Activated CD8-positive, alpha-beta memory T cell treated with anti-CD3 and anti-CD28 coated beads for 4 hours (primary cell): ENCODE measurements around the gene SRSF12.
A peak's percentile ranks its signal among the peaks of the same experiment; 100 is the strongest.
"Not testable (repeated sequence)": the region's sequence is repeated elsewhere in the genome, so short reads cannot be mapped to it uniquely, and the experiment has no call there.

Experiments
- DNase-seq, 2 donors: peaks; one replicate each; pipeline ENCODE4 v3.0.0-alpha.2; 2020; ENCODE audit warnings: low read depth in 2 of 2

The SRSF12 gene

DNA sequence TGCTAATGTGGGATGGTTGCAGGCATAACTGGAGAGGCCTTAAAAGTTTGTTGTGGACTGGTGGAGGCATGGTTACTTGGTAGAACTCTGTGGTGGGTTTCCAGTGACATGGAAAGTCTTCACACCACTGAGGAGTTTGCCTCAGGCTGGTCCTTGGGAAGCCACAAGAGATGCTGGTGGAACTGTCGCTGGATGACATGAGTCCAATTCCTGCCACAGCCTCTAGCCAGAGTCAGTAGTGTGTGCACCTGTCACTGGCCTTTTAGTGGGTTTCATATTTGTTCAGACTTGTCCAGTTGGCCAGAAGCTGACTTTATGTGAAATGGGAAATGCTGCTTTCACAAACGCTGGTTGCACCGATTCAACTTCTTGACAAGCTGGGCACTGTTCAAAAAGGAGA is 13.7 kb upstream of the SRSF12 start:
- DNase-seq: no peak

- not testable (repeated sequence) for DNase-seq
Observed at GRCh38 chr6:89128256-89128671, 10.4 kb upstream of the SRSF12 start.

GRCh38 chr6:89122625-89123024 is 4.8 kb upstream of the SRSF12 start:
- no peak for DNase-seq

DNA sequence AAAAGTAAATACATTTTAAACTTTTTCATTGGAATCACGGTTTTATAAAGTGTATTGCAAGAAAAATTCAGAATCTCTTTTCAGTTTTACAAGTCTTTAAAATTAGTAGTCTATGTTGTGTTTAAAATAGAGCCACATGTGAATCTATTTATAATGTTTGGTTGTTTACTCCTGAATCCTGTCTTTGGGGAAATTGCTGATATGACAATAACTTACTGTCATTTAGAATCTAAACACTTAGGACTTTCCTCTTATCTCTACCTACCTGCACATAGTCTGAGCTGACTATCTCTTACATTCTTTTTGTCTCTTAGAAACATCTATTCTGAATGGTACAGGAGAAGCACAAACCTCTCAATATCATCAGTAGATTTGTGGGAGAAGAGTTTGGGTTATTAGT is 4.1 kb upstream of the SRSF12 start:
- DNase-seq: no peak

DNA sequence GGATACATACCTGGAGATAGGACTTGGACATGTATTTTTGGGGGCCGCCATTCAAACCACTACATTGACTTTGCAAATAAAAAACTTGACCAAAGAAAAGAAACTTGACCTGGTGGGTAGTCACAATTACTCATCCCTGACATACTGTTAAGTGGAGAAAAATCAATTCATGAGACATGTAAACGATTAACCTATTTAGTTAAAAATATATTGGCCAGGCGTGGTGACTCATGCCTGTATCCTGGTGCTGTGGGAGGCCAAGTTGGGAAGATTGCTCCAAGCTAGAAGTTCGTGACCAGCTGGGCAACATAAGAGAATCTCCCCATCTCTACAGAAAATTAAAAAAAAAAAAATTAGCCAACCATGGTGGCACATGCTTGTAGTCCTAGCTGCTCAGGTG is 2.5 kb upstream of the SRSF12 start:
- no peak for DNase-seq

DNA sequence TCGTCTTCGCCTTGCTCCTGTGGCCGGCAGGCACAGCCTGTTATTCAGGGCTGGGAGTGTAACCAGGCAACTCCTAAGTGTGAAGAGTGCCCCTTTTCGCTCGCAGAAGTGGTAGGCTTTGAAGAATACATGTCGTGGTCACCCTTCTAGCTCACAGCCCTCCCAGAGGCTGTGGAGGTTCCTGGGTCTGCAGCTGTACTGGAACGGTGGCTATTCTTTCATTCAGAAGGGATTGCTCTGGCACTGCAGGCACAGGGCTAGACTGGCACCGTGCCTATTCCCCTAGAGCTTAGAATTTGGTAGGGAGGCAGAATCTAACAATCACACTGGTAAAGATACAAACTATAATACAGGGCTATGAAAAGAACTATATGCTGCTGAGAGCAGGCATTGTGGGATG is 1.1 kb upstream of the SRSF12 start:
- DNase-seq: no peak

GRCh38 chr6:89116702-89117101 is 1.2 kb downstream of the SRSF12 start:
- no peak for DNase-seq

GRCh38 chr6:89111933-89112332 is 5.9 kb downstream of the SRSF12 start:
- no peak for DNase-seq

GRCh38 chr6:89110284-89110683 is 7.6 kb downstream of the SRSF12 start:
- no peak for DNase-seq

GRCh38 chr6:89100114-89100513 is 17.8 kb downstream of the SRSF12 start:
- DNase-seq: no peak

GRCh38 chr6:89098461-89098860 is 19.4 kb downstream of the SRSF12 start:
- DNase-seq: no peak

DNA sequence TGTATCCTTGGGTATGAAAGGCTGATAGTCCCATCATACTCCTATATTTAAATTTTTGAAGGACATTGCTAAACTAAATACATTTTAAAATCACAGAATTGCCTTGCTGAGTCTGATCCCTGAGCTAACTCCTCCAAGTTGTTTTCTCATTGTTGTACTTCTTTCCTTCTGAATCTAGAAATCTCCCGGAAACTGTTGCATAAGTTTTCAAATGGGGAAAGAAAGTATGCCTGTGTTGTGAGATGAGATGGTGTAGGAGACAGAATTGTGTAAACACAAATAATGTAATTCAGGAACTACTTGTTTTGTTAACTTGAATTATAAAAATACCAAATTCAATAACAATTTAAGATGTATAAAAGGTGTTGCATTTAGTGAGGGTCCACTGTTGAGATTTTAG is 30.0 kb downstream of the SRSF12 start:
- DNase-seq: no peak

DNA sequence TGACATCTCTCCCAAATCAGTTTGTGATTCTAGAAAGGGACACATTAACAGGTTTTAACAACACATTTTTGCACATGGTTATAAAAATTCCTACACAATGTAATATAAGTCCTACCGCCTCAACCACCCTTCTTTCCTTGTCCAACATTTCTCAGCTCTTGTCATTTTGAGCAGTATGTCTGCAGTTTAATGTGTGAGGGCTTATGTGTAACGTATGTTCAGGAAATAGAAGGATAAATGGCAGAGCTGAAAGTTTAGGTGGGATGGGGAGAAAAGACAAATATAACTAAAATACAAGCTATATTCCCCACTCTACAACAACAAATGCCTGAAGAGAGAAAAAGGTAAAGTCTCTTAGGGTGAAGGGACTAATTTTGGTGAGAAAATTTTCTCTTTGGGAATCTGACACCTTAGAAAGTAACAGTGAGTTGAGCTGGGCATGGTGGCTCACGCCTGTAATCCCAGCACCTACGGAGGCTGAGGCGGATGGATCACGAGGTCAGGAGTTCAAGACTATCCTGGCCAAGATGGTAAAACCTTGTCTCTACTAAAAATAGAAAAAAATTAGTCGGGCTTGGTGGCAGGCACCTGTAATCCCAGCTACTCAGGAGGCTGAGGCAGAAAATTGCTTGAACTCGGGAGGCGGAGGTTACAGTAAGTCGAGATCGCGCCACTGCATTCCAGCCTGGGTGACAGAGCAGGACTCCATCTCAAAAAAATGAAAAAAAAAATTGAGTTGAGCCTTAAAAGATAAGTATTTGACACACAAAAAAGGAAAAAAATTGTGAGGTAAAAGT is 32.3 kb downstream of the SRSF12 start:
- no peak for DNase-seq

- no peak for DNase-seq
Observed at GRCh38 chr6:89084954-89085353, 32.9 kb downstream of the SRSF12 start.

GRCh38 chr6:89084542-89084941 is 33.3 kb downstream of the SRSF12 start:
- no peak for DNase-seq

- DNase-seq: no peak
Observed at GRCh38 chr6:89082486-89082891, 35.4 kb downstream of the SRSF12 start.

- DNase-seq: peak; percentile 96 to 98
Observed at GRCh38 chr6:89081423-89082322, 36.2 kb downstream of the SRSF12 start.

- no peak for DNase-seq
Observed at GRCh38 chr6:89081129-89081422, 36.8 kb downstream of the SRSF12 start.

GRCh38 chr6:89080281-89081128 is 37.4 kb downstream of the SRSF12 start, which contains the start of gene PNRC1:
TSS of gene PNRC1 (plus strand) at chr6:89080751. CDS start at chr6:89080895, 144 bp downstream.
- DNase-seq: peak; percentile 100

GRCh38 chr6:89079511-89080234 is 38.2 kb downstream of the SRSF12 start:
- peak; percentile 25 to 35 for DNase-seq

DNA sequence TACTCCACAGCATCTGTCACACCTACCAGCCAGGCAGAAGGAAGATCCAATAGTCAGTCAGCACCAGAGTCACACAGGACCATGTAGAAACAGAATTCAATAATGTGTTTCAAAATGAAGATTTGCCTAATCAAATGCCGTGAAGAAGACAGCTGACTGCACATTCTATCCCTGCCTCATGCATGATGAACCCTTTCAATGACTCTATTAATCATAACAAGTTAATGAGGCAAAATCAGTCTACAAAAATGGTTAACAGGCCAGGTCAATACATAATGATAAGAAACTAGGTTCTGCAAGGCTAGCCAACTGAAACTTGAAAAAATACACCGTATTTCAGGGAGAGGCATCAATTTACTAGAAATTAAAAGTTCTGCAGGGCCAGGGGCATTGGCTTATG is 44.0 kb downstream of the SRSF12 start:
- no peak for DNase-seq
